HG03066 (cell line): Measurements from ENCODE around the gene GOSR2.
A peak's percentile ranks its signal among the peaks of the same experiment; 100 is the strongest.

Experiments
- ATAC-seq: cut with Tn5 transposase; IDR thresholded peaks from one replicate; pipeline ENCODE4 v1.9.1; 2021; ENCODE audit warnings: low read depth; ENCODE audit not compliant: unreplicated experiment

GOSR2 gene

DNA sequence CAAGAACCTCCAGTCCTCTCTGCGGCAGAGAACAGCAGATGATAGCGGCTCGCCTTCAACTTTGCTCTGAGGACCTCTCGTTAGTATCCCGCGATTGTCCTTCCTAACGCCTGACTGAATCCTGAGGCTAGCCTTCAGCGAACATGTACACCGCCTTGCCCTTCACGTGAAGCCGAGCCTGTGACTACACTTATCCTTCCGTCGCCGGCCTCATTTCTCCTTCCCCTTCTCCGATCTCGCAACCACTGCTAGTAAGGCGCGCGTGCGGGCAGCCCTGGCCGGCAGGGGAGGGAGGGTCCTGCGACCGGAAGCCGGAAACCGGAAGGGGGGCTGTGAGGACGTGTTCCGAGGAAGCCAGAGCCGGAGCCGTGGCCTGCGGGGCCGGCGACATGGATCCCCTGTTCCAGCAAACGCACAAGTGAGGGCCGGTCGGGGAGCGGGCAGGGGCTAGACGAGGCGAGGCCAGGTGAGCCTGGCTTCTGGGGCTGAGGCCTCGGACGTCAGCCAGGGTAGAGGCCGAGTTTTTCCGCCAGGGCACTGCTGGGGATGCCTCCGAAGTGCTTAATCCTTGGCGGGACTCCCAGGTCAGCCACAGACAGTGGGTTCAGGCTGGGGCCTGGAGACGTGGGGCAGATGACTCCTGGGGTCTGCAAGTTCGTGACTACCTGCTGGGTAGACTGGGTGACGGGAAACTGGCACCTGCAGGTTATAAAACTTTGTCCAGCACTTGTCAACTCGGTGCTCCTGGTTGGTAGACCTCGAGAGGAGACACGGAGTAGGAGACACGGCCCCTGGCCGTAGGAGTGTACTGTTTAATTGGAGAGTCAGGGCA lies at the start of gene GOSR2:
GOSR2 (plus strand) TSS at position 357 of the 832 bp plus-strand sequence; CDS start at position 390, 33 bp downstream.
- peak; percentile 83 for ATAC-seq

DNA sequence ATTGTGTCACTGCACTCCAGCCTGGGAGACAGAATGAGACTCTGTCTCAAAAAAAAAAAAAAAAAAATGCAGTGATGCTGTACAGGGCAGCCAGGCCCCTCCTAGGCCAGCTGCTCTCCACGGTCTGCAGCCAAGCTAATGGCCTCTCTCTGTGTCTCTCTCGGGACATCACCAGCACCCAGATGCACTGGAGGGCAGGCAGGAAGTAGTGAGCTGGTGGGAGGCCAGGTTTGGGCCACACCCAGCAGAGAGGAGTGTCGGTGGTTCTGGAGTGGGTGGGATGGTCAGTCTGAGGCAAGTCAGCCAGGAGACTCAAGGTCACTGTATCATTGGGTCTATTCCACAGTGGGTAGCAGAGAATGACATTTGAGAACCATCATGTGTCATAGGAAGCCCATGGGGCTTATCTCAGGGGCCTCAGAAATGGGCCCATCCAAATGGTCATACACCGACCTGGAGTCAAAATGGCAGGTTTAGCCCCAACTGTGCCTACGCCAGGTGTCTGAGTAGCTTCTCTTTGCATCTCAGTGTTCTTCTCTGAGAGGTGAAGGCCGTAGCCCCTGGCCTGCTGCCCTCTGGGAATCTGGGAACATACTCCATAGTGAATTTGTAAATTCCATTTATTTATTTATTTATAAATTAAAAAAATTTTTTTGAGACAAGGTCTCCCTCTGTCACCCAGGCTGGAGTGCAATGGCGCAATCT lies 48.9 kb upstream of the GOSR2 start:
- no peak for ATAC-seq

DNA sequence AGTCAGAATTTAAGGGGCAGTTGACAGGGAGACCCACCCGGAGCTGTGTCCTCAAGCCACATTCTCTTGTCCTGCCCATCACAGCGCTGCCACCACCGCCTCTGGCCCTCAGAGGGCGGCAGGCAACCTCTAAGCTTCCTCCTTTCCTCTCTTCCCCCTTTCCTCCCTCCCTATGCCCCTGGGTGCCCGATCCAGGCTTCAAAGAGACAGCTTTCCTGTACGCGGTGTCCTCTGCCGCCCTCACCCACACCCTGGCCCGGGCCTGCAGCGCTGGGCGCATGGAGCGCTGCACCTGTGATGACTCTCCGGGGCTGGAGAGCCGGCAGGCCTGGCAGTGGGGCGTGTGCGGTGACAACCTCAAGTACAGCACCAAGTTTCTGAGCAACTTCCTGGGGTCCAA lies 48.1 kb upstream of the GOSR2 start:
- no peak for ATAC-seq

DNA sequence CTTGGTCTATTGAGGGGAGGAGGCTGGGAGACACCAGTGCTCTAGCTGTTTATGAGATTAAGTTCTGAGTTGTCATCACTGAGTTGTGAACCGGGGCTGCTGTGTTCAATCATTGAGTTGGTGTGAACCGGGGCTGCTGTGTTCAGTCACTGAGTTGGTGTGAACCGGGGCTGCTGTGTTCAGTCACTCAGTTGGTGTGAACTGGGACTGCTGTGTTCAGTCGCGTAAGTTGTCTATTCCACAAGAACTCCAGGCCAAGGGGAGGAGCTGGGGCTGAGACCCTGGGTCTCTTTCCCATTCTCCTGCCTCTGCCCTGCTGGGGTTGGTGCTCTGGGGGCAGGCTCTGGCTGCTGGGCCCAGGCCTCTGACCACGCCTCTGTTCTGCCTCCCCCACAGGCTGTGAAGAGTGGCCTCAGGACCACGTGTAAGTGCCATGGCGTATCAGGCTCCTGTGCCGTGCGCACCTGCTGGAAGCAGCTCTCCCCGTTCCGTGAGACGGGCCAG lies 47.1 kb upstream of the GOSR2 start:
- no peak for ATAC-seq

DNA sequence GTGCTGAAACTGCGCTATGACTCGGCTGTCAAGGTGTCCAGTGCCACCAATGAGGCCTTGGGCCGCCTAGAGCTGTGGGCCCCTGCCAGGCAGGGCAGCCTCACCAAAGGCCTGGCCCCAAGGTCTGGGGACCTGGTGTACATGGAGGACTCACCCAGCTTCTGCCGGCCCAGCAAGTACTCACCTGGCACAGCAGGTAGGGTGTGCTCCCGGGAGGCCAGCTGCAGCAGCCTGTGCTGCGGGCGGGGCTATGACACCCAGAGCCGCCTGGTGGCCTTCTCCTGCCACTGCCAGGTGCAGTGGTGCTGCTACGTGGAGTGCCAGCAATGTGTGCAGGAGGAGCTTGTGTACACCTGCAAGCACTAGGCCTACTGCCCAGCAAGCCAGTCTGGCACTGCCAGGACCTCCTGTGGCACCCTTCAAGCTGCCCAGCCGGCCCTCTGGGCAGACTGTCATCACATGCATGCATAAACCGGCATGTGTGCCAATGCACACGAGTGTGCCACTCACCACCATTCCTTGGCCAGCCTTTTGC lies 46.5 kb upstream of the GOSR2 start:
- no peak for ATAC-seq

DNA sequence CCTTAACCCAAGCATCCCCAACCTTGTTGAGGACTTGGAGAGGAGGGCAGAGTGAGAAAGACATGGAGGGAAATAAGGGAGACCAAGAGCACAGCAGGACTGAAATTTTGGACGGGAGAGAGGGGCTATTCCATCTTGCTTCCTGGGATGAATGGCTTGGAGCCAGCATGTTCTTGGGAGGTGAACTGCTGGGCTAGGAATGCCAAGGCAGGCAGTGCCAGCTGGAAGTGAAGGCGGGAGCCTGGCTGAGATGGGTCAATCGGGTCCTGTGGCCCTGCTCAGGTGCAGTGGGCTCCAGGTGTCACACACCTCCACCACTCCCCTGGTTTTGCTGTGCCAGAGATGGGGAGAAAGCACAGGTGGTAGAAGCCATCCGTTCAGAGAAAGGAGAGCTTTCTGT lies 46.0 kb upstream of the GOSR2 start:
- no peak for ATAC-seq

DNA sequence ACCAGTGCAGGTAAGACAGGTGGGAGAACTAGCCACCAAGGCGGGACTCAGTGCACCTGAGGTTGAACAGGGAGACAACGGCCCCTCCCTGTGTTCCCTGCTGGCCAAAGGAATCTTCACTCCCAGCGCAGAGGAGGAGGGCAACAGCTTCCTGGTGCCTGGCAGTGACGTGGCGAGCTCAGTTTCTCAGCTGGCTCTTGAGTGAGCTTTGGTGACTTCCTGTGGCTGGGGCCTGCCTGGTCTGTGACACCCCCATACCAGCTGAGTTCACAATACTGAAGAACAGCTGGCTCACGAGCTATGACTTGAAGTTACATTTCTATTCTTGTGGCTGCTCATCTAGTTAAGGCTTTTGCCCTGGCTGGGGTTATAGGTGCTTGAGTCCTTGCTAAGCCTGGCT lies 45.5 kb upstream of the GOSR2 start:
- ATAC-seq, result no peak

DNA sequence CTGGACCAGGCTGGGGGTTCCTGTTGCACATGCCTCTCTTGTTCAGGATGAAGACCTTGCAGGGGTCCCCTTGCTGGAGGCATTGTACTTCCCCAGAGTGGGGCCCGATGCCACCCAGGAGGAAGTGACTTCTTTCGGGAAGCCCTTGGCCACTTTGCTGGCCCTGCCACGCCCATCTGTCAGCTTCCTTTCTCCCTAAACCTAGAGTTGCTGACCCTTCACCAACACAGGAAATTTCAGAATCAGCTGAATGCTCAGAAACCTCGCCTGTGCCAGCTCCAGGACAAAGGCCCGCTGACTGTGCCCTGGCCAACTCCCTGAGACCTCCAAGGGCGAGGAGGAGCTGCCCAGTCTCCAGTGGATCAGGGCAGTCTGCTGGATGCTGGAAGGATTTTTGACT lies 44.9 kb upstream of the GOSR2 start:
- ATAC-seq, result no peak

DNA sequence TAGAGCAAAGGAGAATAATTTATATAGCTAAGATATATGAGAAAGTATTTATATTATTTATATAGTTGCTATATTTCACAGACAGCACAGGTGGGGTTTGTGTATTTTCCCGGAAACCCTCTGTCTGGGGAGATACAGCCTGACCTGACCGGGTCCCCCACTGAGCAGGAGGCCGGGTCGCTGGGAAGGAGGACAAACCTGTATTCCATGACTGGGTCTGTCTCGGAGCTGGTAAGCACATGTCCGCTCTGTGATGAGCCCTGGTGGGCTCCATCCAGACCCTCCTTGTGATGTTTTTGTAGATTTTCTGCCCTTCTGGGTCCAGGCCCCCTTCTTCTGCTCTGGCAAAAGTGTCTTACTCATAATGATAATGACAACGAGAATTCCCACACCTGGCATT lies 43.9 kb upstream of the GOSR2 start:
- no peak for ATAC-seq

DNA sequence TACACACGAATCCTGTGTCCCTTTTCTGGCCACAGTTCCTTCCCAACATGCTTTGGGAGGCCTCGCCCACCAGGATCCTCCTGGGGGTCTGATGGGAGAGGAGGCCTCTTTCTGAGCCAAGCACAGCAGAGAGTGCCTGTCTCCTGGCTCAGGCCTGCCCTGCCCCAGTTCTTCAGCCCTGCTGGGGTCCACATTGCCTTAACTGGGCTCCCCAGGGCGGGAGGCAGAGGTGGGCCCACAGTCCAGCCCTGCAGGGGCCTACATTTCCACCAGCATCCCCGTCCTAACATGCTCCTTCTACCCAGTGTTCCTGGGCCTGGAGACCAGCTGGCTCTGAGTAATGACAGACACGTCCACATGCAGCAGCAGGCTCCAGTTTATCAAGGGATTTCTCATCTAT lies 41.9 kb upstream of the GOSR2 start:
- no peak for ATAC-seq

DNA sequence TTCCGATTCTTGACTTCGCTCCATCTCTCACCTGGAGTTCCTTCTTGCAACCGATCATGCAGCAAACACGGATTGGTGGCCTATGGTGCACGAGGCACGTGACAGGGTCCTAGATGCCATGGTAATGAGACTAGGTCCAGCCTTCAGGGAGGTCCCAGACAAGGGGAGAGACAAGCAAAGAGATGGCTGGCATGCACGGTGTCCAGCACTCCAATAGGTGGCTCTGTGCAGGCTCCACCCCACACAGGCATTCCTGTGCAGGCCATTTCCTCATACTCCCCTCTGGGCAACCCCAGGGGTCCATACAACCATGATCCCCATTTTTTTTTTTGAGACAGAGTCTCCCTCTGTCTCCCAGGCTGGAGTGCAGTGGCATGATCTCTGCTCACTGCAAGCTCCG lies 40.3 kb upstream of the GOSR2 start:
- ATAC-seq, result no peak

DNA sequence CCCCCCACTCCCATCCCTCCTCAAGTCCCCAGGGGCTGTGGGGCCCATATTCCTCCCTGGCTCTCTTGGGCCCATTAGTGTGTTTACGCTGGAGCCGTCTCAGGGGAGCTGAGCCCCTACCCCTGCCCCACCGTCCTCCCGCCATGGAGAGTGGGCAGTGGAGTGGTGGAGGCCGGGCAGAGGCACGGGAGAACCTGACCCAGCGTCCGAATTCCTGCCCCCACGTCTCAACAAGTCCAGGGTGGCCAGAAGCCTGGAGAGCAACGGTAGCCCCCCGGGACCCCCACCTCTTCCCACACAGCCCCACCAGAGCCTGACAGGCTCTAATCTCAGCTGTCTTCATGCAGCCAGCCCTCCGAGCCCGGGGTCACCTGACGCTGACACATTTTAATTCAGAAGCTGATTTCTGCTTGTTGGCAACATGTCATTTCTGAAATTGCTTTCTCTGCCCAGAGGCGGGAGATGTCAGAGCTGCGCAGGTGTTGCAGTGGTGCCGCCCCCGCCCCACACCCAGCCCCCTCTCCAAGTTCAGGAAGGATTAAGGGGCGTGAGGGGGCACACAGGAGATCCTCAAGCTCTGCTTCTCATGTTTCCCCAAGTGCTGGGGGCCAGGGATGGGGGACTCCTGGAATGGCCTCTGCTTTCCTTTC lies 39.0 kb upstream of the GOSR2 start:
- no peak for ATAC-seq

DNA sequence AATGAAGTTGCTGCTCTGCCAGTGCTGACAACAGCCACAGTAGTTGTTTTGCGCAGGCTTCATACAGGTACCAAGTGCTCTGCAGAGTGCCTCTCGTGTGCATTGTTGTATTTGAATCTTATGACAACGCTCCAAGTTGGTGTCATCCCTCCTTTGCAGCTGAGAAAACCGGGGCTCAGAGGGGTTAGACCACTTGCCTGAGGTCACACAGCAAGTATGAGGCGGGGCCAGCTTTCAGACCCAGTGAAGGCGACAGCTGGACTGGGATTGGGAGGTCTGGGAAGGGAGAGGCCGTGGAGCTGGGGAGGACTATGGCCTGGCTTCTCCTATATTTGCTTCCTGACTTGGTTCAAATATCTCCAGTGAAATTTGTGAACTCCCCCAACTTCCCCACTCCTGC lies 38.4 kb upstream of the GOSR2 start:
- no peak for ATAC-seq

DNA sequence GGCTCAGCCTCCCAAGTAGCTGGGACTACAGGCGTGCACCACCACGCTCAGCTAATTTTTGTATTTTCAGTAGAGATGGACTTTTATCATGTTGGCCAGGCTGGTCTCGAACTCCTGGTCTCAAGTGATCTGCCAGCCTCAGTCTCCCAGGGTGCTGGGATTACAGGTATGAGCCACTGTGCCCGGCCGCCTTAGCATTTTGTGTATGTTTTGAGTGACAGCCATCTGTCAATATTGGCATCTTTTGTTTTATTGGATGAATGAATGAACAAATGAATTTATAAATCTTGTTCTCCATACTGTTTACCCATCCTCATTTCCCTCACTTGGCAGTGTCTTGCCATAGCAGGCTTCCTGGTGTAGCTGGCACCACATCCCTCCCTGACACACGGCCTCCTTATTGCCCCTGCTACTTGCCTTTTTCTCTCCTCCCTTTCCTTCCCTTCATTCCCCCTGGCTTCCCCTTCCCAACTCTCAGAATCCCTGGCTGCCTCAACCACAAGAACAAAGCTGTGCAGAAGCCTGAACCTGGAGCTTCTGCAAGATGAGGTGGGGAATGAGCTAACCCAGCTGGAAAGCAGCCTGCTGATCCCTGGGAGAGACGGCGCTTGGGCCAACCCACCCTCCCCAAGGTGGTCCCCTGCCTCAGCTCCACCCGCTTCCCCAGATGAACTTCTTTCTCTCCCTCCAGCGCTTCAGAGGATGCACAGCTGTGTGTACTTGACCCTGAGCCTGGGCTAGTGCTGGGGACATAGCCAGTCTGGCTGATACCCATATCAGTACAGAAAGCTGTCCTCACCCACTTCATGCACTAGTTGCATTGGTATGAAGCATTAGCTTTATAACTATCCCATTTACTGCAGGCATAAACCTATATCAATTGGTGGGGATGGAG lies 37.3 kb upstream of the GOSR2 start:
- ATAC-seq, result no peak

DNA sequence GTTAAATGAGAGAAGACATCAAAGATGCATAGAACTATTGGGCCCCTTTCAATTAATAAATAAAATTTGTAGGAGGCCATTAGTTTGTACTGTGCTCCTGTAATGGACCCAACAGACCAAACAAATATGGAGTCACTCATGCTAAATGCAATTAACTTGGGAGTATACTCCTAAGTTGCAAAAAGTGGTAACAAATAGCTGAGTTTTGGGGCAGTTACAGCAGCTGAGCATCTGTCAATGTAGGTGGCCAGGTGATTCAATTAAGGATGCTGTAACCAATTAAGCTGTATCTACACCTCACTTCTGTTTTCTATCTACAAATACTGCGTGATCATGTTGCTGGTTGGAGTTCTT lies 36.7 kb upstream of the GOSR2 start:
- no peak for ATAC-seq

DNA sequence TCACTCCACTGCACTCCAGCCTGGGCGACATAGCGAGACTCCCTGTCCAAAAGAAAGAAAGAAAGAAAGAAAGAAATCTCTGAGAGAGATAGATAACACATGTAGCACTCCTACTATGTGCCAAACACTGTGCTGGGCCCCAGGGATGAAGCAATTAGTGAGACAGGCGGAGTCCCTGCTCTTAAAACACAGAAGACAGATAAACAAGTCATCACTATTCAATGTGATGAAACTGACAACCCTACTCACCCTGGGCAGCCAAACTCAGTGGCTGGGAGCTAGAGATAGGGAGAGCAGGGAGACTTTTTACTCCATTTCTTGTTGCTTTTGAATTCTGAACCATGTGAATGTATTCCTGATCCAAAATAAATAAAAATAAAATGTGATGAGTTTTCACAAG lies 35.2 kb upstream of the GOSR2 start:
- no peak for ATAC-seq

DNA sequence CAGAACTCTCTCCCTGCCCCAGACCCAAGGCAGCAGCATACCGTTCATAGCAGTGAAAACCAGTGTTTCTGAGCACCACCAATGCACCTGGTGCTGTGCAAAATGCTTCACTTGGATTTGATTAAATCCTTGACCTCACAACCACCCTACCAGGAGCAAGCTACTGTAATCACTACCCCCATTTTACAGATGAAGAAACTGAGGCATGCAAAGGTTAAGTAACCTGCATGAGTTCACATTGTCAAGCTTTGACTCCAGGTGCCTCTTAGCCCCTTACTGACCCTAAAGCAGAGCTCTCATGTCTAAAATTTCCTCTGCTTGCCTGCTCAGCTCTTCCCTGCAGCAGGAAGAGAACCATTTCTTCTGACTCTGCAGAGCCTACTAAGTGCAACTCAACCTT lies 34.2 kb upstream of the GOSR2 start:
- no peak for ATAC-seq

DNA sequence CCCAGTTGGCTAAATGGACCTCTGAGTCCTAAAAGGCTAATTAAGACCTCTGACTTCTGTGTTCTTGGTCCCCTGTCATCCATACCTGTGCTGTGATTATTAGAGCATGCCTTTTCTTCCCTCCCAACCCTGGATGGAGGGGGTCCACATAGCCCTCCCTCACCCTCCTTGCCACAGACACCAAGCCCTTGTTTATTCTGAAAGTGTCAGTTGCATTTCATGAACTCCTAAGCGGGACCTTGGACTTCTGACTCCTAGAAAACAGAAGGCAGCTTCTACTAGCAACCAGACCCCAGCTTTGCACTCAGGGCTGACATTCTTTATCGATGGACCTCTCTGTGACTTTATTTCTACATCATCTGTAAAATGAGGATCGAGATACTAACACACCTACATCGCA lies 33.4 kb upstream of the GOSR2 start:
- ATAC-seq, result no peak

DNA sequence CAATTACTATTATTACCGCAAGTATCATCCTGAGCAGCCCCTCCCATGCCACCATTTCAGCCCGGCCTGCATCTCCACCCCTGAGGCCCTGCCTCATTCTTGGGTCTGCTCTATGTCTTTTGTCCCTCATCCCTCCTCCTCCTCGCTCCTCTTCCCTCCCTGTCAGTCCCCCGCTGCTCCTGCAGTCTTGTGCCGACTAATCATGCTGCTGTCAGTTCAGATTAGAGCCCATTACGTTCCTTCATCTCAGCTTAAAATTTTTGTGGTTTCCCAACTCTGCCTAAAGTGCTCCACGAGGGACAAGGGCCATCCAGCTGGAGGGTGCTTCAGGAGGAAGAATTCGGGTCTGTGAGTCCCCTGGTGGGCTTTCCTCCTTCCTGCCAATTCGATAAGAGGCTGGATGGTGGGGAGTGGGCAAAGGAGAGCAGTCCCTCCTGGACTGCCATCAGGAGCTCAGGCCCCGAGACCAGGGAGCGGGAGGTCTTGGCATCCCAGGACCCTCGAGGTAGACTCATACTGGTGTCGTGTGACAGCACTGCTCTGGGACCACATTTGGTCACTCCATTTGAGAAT lies 32.9 kb upstream of the GOSR2 start:
- ATAC-seq, result no peak

DNA sequence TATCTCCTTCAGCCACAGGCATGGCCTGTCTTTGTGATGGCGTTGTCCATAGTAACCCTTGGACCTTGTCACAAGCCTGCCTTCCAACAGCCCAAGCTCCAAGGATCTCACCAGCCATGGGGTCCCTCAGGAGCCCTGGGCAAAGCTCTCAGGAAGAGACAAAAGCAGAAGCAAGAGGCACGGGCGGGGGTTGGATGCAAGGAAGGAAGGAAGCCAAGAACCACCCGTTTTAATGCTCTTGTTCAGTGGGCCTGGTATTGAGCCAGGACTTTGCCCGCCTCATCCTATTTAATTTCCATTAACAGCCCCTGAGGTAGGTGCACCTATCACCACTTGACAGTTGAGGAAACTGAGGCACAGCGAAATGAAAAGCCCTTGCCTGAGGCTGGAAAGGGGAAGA lies 32.3 kb upstream of the GOSR2 start:
- no peak for ATAC-seq
